Progenitor cell of endocrine pancreas (in vitro differentiated cells): ENCODE results near the gene TMEM222. TPM values are rescaled to one million over a fixed set of nuclear protein-coding genes. Genes with fewer than 3 reads are reported as not detected.

Experiments used
- DNase-seq: peaks from one replicate; pipeline ENCODE4 v3.0.0; 2021; ENCODE audit warnings: low spot score; ENCODE audit not compliant: unreplicated experiment
- H3K27ac Mint-ChIP-seq: 2 replicates; pipeline ENCODE4 v1.8.0; 2021; ENCODE audit warnings: mild to moderate bottlenecking, moderate library complexity, mixed read lengths
- H3K27me3 Mint-ChIP-seq: 2 replicates; pipeline ENCODE4 v1.8.0; 2021; ENCODE audit warnings: mixed read lengths
- H3K36me3 Mint-ChIP-seq: 2 replicates; pipeline ENCODE4 v1.8.0; 2022; ENCODE audit warnings: mixed read lengths; ENCODE audit not compliant: insufficient read depth
- H3K4me1 Mint-ChIP-seq: 2 replicates; pipeline ENCODE4 v1.8.0; 2021; ENCODE audit warnings: low read depth, mixed read lengths
- H3K4me3 Mint-ChIP-seq: 2 replicates; pipeline ENCODE4 v1.8.0; 2021; ENCODE audit warnings: low read depth, mild to moderate bottlenecking, moderate library complexity, mixed read lengths
- H3K9me3 Mint-ChIP-seq: 2 replicates; pipeline ENCODE4 v1.8.0; 2021; ENCODE audit warnings: low read depth, mixed read lengths
- CTCF ChIP-seq: fragments of 200-600 bp; sonication (generic); IDR thresholded peaks from one replicate; pipeline ENCODE4 v1.5.0; 2021; ENCODE audit warnings: antibody characterized with exemption, mild to moderate bottlenecking; ENCODE audit not compliant: unreplicated experiment
- total RNA-seq: library from RNA; stranded (reverse); gene quantifications from 2 replicates; pipeline ENCODE4 v1.2.1, GENCODE V29; 2021

Gene TMEM222
- total RNA-seq, 1 donor from 2014 or later, result 37.1 TPM

GRCh38 chr1:27366113-27366410, 44.1 kb downstream of the TMEM222 start:
- no peaks in the 10 kb centered on the region for H3K9me3 Mint-ChIP-seq
- peak overlapping the region; percentile 86 for H3K27ac Mint-ChIP-seq
- peak; percentile 55 for DNase-seq
- peaks cover 4% of the 10 kb centered on the region for H3K4me1 Mint-ChIP-seq
- H3K4me3 Mint-ChIP-seq, result peak overlapping the region; percentile 69
- H3K27me3 Mint-ChIP-seq, result peaks cover 57% of the 10 kb centered on the region
- H3K36me3 Mint-ChIP-seq, result no peaks in the 10 kb centered on the region
- TF ChIP-seq CTCF, result no peak

DNA sequence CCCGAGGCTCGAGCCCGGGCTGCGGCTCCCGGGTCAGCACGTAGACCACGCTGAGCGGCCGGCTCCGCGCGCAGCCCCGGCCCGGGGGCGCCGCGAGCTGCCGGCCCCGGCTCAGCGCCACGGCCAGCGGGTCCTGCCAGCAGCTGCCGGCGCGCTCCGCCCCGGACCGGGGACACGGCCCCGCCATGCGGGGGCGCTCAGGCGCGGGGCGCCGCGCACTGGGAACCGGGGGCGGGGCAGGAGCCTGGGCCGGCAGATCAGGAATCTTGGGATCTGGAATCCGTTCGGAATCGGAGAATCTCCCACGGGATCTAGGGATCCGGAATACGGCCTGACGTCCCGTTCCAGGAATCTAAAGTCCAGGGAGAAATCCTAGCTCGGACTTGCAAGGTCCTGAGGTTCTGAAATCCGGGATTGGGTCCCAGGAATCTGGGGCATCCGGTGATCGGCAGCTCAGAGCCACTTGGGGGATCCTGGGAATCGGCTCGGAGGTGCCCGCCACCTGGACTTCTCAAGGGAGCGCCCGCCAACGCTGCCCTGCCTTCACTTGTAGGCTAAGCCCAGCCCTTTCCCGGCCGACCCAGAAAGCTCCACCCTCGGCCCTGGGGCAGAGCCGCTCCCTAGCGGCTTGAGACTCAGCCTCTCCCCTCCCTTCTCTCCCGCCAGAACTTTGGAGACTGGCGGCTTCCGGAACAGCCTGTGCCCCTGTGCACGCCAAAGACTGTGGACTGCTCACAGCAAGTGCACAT, 44.6 kb downstream of the TMEM222 start, which contains the start of gene MAP3K6:
MAP3K6 (minus strand) TSS at position 551 of the 749 bp plus-strand sequence; CDS start at position 187, 364 bp downstream.
- H3K27me3 Mint-ChIP-seq, result peaks cover 52% of the 10 kb centered on the region
- H3K4me1 Mint-ChIP-seq, result peaks cover 4% of the 10 kb centered on the region
- H3K36me3 Mint-ChIP-seq, result no peaks in the 10 kb centered on the region
- H3K4me3 Mint-ChIP-seq, result peak within 1 kb of the TSS; percentile 69
- H3K9me3 Mint-ChIP-seq, result no peaks in the 10 kb centered on the region
- TF ChIP-seq CTCF, result peak; percentile 42
- peak; percentile 46 for DNase-seq
- H3K27ac Mint-ChIP-seq, result peak within 1 kb of the TSS; percentile 86

- H3K4me1 Mint-ChIP-seq, result peaks cover 4% of the 10 kb centered on the region
- peak overlapping the region; percentile 56 for H3K27ac Mint-ChIP-seq
- no peaks in the 10 kb centered on the region for H3K36me3 Mint-ChIP-seq
- no peak for TF ChIP-seq CTCF
- no peaks in the 10 kb centered on the region for H3K9me3 Mint-ChIP-seq
- peak overlapping the region; percentile 55 for H3K4me3 Mint-ChIP-seq
- no peak for DNase-seq
- H3K27me3 Mint-ChIP-seq, result peaks cover 46% of the 10 kb centered on the region
Observed at GRCh38 chr1:27367160-27367650, 45.2 kb downstream of the TMEM222 start.

GRCh38 chr1:27368869-27369582, 47.1 kb downstream of the TMEM222 start:
- Mint-ChIP-seq H3K36me3 (no peaks in the 10 kb centered on the region), H3K27ac (no peak overlapping the region), H3K4me3 (no peak overlapping the region), H3K4me1 (peaks cover 4% of the 10 kb centered on the region), H3K27me3 (peaks cover 33% of the 10 kb centered on the region), H3K9me3 (no peaks in the 10 kb centered on the region)
- DNase-seq, result no peak
- peak; percentile 24 for TF ChIP-seq CTCF

DNA sequence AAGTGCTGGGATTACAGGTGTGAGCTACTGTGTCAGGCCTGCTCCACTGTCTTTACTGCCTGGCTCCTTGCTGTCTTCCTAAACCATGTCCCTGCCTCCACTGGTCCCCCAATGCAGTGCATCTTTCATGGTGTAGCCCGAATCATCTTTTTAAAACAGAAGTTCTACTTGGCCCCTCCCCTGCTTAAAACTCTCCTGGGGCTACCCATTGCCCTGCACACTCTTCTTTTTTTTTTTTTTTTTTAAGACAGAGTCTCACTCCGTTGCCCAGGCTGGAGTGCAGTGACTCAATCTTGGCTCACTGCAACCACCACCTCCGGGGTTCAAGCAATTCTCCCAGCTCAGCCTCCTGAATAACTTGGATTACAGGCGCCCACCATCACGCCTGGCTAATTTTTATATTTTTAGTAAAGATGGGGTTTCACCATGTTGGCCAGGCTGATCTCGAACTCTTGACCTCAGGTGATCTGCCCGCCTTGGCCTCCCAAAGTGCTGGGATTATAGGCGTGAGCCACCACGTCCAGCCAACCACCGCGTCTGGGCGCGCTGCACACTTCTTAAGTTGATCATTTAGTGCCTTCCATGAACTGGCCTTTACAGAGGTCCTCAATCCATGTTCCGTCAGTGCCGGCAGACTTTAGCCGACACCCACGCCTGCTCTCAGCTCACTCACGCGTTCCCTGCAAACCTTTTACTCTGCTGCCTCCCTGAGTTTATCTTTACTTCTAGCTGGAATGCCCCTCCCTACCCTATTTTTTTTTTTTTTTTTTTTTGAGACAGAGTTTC, 50.3 kb downstream of the TMEM222 start:
- no peak for DNase-seq
- no peaks in the 10 kb centered on the region for H3K4me1 Mint-ChIP-seq
- H3K27me3 Mint-ChIP-seq, result peaks cover 26% of the 10 kb centered on the region
- no peak overlapping the region for H3K27ac Mint-ChIP-seq
- H3K9me3 Mint-ChIP-seq, result no peaks in the 10 kb centered on the region
- H3K4me3 Mint-ChIP-seq, result no peak overlapping the region
- H3K36me3 Mint-ChIP-seq, result no peaks in the 10 kb centered on the region
- no peak for TF ChIP-seq CTCF
